GM12874 (cell line): ENCODE measurements around the gene TEX13A.

ENCODE experiments used
- CTCF ChIP-seq: IDR thresholded peaks from 2 replicates; pipeline ENCODE4 v1.5.1; 2011; ENCODE audit warnings: low read depth, mild to moderate bottlenecking, control low read depth, low read length, moderate library complexity; ENCODE audit not compliant: insufficient read depth

TEX13A gene

DNA sequence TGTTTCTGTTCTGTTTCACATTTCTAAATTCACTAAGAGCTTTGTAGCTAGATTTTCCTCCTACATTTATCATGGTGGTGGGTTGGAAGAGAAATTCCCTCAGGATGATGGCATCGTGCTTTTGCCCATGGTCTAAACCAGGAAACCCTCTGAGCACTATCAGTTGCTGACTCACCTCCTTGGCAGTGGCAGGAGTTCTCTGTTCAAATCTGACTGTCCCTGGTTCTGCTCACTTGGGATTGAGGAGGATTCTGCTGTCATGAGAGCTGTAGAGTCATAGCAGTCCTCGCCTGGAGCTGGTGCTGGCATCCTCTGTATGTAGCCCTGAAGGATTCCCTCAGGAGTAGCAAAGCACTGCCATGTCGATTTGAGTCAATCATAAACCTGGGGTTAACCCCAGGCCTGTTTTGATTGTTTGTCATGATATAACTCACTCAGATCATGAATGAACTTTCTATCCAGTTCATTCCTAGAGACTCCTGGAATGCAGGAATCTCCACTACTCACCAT lies 9.4 kb downstream of the TEX13A start:
- TF ChIP-seq CTCF, result no peak

DNA sequence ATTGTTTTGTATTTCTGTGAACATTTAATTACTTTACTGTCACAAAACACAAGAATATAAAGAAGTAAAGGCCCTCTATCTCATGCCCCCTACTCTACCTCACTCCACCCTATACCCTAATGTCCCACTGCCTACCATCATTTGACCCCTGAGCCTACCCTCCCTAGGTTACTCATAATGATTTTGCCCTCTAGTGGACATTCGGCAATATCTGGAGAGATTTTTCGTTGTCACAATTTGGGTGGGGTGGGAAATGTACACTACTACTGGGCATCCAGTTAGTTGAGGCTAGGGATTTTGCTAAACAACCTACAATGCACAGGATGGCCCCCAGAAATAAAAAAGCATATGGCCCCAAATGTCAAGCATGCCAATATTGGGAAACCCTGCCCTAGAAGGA lies 10.2 kb downstream of the TEX13A start:
- no peak for TF ChIP-seq CTCF

- TF ChIP-seq CTCF, result no peak
These were observed 11.1 kb downstream of the TEX13A start for GRCh38 chrX:105209406-105209805.

- TF ChIP-seq CTCF, result peak; percentile 36; the same call in 1 of the 2 replicates
These were observed 28.6 kb downstream of the TEX13A start for GRCh38 chrX:105191878-105192277.

- TF ChIP-seq CTCF, result 0 out of 2 replicates have a peak, but pooled peaks have one; percentile 35
These were observed 30.1 kb downstream of the TEX13A start for GRCh38 chrX:105190252-105190853.

DNA sequence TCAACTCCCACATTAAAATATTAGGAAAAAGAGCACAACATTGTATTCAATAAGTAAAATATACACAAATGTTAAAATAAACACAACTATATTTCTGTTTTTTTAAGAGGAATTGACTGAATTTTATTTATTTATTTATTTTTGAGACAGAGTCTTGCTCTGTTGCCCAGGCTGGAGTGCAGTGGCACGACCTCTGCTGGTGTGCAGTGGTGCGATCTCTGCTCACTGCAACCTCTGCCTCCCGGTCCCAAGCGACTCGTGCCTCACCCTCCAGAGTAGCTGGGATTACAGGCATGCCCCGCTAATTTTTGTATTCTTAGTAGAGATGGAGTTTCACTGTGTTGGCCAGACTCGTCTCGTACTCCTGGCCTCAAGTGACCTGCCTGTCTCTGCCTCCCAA lies 31.4 kb downstream of the TEX13A start:
- TF ChIP-seq CTCF, result no peak

DNA sequence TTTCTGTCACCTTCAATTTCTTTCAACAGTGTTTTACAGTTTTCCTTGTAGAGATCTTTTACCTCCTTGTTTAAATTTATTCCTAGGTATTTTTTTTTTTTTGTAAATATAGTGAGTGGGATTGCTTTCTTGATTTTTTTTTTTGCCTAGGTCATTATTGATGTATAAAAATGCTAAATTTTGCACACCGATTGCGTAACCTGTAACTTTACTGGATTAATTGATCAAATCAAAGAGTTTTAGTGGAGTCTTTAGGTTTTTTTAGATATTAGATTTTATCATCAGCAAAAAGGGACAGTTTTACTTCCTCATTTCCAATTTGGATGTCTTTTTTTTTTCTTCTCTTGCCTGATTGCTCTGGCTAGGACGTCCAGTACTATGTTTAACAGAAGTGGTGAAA lies 40.9 kb downstream of the TEX13A start:
- no peak for TF ChIP-seq CTCF
